A673 (cell line): ENCODE measurements around the gene CERS2.

Experiments
- EZH2 ChIP-seq: fragments of 200-600 bp; sonication (generic); IDR thresholded peaks from 2 replicates; pipeline ENCODE4 v1.6.1; 2017; ENCODE audit warnings: borderline replicate concordance, low read depth, mild to moderate bottlenecking, mixed read lengths, antibody characterized with exemption, low read length; ENCODE audit not compliant: poor library complexity, severe bottlenecking
- TF ChIP-seq, protein P1 (sequence below): fragments of 300-800, 200-600 bp; sonication (generic); conservative IDR thresholded peaks from 2 replicates; pipeline ENCODE4 v1.5.1; 2017; ENCODE audit warnings: low read depth, mild to moderate bottlenecking, antibody characterized with exemption, low read length, moderate library complexity, mixed read lengths

DNA sequence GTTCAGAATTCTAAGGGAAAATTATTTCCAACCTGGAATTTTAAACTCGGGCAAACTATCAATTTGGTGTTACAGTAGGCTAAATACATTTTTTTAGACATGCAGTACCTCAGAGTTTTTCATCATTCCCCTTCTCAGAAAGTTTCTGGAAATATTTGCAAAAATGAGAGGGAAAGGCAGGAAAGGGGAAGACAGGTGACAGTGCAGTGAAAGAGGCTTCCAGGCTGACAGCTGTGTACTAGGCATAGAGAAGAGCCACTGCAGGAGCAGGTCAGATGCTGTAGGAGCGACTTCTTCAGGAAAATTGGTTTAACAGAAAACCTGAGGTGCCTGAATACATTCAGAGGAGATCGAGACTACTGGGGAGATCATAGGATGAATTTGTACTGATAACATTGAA lies 19.9 kb downstream of the CERS2 start:
- TF ChIP-seq EZH2: no peak
- TF ChIP-seq, protein P1, sequence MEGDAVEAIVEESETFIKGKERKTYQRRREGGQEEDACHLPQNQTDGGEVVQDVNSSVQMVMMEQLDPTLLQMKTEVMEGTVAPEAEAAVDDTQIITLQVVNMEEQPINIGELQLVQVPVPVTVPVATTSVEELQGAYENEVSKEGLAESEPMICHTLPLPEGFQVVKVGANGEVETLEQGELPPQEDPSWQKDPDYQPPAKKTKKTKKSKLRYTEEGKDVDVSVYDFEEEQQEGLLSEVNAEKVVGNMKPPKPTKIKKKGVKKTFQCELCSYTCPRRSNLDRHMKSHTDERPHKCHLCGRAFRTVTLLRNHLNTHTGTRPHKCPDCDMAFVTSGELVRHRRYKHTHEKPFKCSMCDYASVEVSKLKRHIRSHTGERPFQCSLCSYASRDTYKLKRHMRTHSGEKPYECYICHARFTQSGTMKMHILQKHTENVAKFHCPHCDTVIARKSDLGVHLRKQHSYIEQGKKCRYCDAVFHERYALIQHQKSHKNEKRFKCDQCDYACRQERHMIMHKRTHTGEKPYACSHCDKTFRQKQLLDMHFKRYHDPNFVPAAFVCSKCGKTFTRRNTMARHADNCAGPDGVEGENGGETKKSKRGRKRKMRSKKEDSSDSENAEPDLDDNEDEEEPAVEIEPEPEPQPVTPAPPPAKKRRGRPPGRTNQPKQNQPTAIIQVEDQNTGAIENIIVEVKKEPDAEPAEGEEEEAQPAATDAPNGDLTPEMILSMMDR: no peak
